Measurements from ENCODE around the gene THAP5. TPM values are rescaled to one million over a fixed set of nuclear protein-coding genes. Genes with fewer than 3 reads are reported as not detected.
A peak's percentile ranks its signal among the peaks of the same experiment; 100 is the strongest.

Gene THAP5
- total and polyA plus RNA-seq, 4 donors = 11.3 to 29.9 (median 15.5) TPM

- peak overlapping the region; percentile 92 to 97 for H3K27ac ChIP-seq (ENCODE audit: low read depth in 1 of 2, low read length in 2 of 2)
- H3K36me3 ChIP-seq (ENCODE audit: control insufficient read depth in 4 of 4, insufficient read depth in 3 of 4, low read depth in 1 of 4, low read length in 3 of 4) = peaks cover 5 to 27% (median 12%) of the 10 kb centered on the region in 4 donors
- H3K9me3 ChIP-seq (ENCODE audit: control insufficient read depth in 4 of 4, low read length in 3 of 4) = no peaks in the 10 kb centered on the region
- H3K9ac ChIP-seq (ENCODE audit: low read depth in 1 of 2, low read length in 2 of 2) = peak overlapping the region; percentile 95 to 100
- DNase-seq (ENCODE audit: low spot score) = peak; percentile 69
- H3K4me3 ChIP-seq (ENCODE audit: low read depth in 1 of 3, low read length in 3 of 3) = peak overlapping the region; percentile 87 to 89 (median 88)
- H3K4me1 ChIP-seq (ENCODE audit: control insufficient read depth in 4 of 4, insufficient read depth in 4 of 4, low read length in 3 of 4) = peaks cover 5 to 21% (median 16%) of the 10 kb centered on the region in 4 donors
- no peaks in the 10 kb centered on the region for H3K27me3 ChIP-seq (ENCODE audit: control insufficient read depth in 4 of 4, insufficient read depth in 4 of 4, low read length in 3 of 4)
- WGBS = under 1% methylated on average over 36 of the region's 36 CpGs
- no peak for TF ChIP-seq MAX (IDR thresholded peaks at IDR 0.05)
- peak; percentile 21 for TF ChIP-seq YY1 (IDR thresholded peaks at IDR 0.05)
- TF ChIP-seq, protein P1, sequence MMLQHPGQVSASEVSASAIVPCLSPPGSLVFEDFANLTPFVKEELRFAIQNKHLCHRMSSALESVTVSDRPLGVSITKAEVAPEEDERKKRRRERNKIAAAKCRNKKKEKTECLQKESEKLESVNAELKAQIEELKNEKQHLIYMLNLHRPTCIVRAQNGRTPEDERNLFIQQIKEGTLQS (IDR thresholded peaks at IDR 0.05) = no peak
- no peak for TF ChIP-seq TAF1 (conservative IDR thresholded peaks at IDR 0.05)
Observed at GRCh38 chr7:108570146-108570755, 745 bp upstream of the THAP5 start.

- WGBS = 6% methylated on average over 24 of the region's 24 CpGs
- peak overlapping the region; percentile 89 to 99 for H3K27ac ChIP-seq (ENCODE audit: low read depth in 1 of 2, low read length in 2 of 2)
- no peak for DNase-seq (ENCODE audit: low spot score)
- no peak for TF ChIP-seq NR2F2 (IDR thresholded peaks at IDR 0.05)
- TF ChIP-seq EGR1 (IDR thresholded peaks at IDR 0.05; ENCODE audit: low read depth in 2 of 2) = no peak
- TF ChIP-seq FOXA1 (IDR thresholded peaks at IDR 0.05) = no peak
- H3K9ac ChIP-seq (ENCODE audit: low read depth in 1 of 2, low read length in 2 of 2) = peak overlapping the region; percentile 72 to 97
- peaks cover 2 to 15% (median 9%) of the 10 kb centered on the region in 4 donors for H3K36me3 ChIP-seq (ENCODE audit: control insufficient read depth in 4 of 4, insufficient read depth in 3 of 4, low read depth in 1 of 4, low read length in 3 of 4)
- H3K4me3 ChIP-seq (ENCODE audit: low read depth in 1 of 3, low read length in 3 of 3) = peak overlapping the region; percentile 53 to 89 (median 74)
- no peaks in the 10 kb centered on the region for H3K9me3 ChIP-seq (ENCODE audit: control insufficient read depth in 4 of 4, low read length in 3 of 4)
- peaks cover 5 to 20% (median 16%) of the 10 kb centered on the region in 4 donors for H3K4me1 ChIP-seq (ENCODE audit: control insufficient read depth in 4 of 4, insufficient read depth in 4 of 4, low read length in 3 of 4)
- no peaks in the 10 kb centered on the region for H3K27me3 ChIP-seq (ENCODE audit: control insufficient read depth in 4 of 4, insufficient read depth in 4 of 4, low read length in 3 of 4)
Observed at GRCh38 chr7:108568801-108569380, 615 bp downstream of the THAP5 start.

DNA sequence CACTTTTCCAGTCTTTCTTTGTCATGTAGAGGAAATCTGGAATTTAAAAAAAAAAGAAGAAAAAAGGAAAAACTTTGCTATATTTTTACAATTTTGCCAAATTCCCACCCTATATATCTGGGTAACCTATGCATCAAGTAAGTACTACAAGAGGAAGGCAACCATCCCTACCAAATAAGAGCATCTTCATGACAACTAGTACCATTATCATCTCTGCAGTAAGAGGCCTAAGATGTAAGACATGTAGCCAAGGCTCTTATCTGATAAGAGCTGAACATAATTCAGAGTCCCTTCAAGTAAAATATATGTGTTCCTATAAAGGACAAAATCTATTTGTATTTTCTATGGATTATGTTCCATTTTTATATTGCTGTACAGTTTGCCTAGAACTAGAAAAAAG lies 3.5 kb downstream of the THAP5 start:
- TF ChIP-seq FOXA2 (IDR thresholded peaks at IDR 0.05) (no peak), MAX (IDR thresholded peaks at IDR 0.05) (no peak), FOXA1 (IDR thresholded peaks at IDR 0.05) (no peak), TAF1 (conservative IDR thresholded peaks at IDR 0.05) (no peak), RXRA (IDR thresholded peaks at IDR 0.05) (no peak), SP1 (IDR thresholded peaks at IDR 0.05) (no peak), YY1 (IDR thresholded peaks at IDR 0.05) (no peak)
- H3K27ac ChIP-seq (ENCODE audit: low read depth in 1 of 2, low read length in 2 of 2) = no peak overlapping the region
- H3K9me3 ChIP-seq (ENCODE audit: control insufficient read depth in 4 of 4, low read length in 3 of 4) = no peaks in the 10 kb centered on the region
- no peak for DNase-seq (ENCODE audit: low spot score)
- H3K4me1 ChIP-seq (ENCODE audit: control insufficient read depth in 4 of 4, insufficient read depth in 4 of 4, low read length in 3 of 4) = peaks cover 4 to 7% (median 6%) of the 10 kb centered on the region in 4 donors
- H3K9ac ChIP-seq (ENCODE audit: low read depth in 1 of 2, low read length in 2 of 2) = no peak overlapping the region
- H3K36me3 ChIP-seq (ENCODE audit: control insufficient read depth in 4 of 4, insufficient read depth in 3 of 4, low read depth in 1 of 4, low read length in 3 of 4) = peaks cover 0 to 4% (median 1%) of the 10 kb centered on the region in 4 donors
- H3K27me3 ChIP-seq (ENCODE audit: control insufficient read depth in 4 of 4, insufficient read depth in 4 of 4, low read length in 3 of 4) = no peaks in the 10 kb centered on the region
- H3K4me3 ChIP-seq (ENCODE audit: low read depth in 1 of 3, low read length in 3 of 3) = no peak overlapping the region

DNA sequence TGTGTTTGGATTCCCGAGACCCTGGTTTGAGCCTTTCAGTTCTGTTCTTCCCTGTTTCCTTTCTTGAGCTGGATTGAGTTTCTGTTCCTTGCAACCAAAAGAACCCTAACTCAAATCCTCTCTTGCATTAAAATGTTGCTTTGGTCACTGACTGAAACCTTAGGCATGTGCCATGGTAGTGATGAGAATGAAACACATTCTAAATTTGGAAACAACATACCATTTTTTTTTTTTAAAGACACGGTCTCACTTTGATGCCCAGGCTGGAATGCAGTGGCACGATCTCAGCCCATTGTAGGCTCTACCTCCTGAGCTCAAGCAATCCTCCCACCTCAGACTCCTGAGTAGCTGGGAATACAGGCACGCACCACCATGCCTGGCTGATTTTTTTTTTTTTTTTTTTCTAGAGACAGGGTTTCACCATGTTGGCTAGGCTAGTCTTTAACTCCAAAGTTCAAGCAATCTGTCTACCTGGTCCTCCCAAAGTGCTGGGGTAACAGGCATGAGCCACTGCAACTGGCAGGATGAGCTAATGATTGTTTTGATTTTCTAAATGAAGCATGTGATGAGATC lies 8.4 kb downstream of the THAP5 start:
- 96% methylated on average over 4 of the region's 4 CpGs for WGBS
- no peak overlapping the region for H3K4me3 ChIP-seq (ENCODE audit: low read depth in 1 of 3, low read length in 3 of 3)
- H3K4me1 ChIP-seq (ENCODE audit: control insufficient read depth in 4 of 4, insufficient read depth in 4 of 4, low read length in 3 of 4) = peaks cover 0 to 3% (median 0%) of the 10 kb centered on the region in 4 donors
- TF ChIP-seq, protein P1 (IDR thresholded peaks at IDR 0.05) = no peak
- TF ChIP-seq TAF1 (conservative IDR thresholded peaks at IDR 0.05) (no peak), HNF4A (conservative IDR thresholded peaks at IDR 0.05) (no peak), RXRA (IDR thresholded peaks at IDR 0.05) (no peak), RAD21 (IDR thresholded peaks at IDR 0.05) (no peak), ZBTB33 (IDR thresholded peaks at IDR 0.05) (no peak)
- TF ChIP-seq, protein P2, sequence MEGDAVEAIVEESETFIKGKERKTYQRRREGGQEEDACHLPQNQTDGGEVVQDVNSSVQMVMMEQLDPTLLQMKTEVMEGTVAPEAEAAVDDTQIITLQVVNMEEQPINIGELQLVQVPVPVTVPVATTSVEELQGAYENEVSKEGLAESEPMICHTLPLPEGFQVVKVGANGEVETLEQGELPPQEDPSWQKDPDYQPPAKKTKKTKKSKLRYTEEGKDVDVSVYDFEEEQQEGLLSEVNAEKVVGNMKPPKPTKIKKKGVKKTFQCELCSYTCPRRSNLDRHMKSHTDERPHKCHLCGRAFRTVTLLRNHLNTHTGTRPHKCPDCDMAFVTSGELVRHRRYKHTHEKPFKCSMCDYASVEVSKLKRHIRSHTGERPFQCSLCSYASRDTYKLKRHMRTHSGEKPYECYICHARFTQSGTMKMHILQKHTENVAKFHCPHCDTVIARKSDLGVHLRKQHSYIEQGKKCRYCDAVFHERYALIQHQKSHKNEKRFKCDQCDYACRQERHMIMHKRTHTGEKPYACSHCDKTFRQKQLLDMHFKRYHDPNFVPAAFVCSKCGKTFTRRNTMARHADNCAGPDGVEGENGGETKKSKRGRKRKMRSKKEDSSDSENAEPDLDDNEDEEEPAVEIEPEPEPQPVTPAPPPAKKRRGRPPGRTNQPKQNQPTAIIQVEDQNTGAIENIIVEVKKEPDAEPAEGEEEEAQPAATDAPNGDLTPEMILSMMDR (IDR thresholded peaks at IDR 0.05; ENCODE audit: low read depth, low read length, missing input control) = no peak
- no peak for DNase-seq (ENCODE audit: low spot score)
- no peaks in the 10 kb centered on the region for H3K27me3 ChIP-seq (ENCODE audit: control insufficient read depth in 4 of 4, insufficient read depth in 4 of 4, low read length in 3 of 4)
- H3K9ac ChIP-seq (ENCODE audit: low read depth in 1 of 2, low read length in 2 of 2) = no peak overlapping the region
- H3K36me3 ChIP-seq (ENCODE audit: control insufficient read depth in 4 of 4, insufficient read depth in 3 of 4, low read depth in 1 of 4, low read length in 3 of 4) = peaks cover 0 to 4% (median 1%) of the 10 kb centered on the region in 4 donors
- H3K27ac ChIP-seq (ENCODE audit: low read depth in 1 of 2, low read length in 2 of 2) = no peak overlapping the region
- peaks cover 2 to 8% (median 4%) of the 10 kb centered on the region in 4 donors for H3K9me3 ChIP-seq (ENCODE audit: control insufficient read depth in 4 of 4, low read length in 3 of 4)
